Keratinocyte (primary cell): ENCODE data around the gene GOLGA6L7.
"Not testable (repeated sequence)": the region's sequence is repeated elsewhere in the genome, so short reads cannot be mapped to it uniquely, and the experiment has no call there.

Source experiments
- EZH2 ChIP-seq: IDR thresholded peaks from one replicate; pipeline ENCODE4 v1.6.1; 2012; ENCODE audit warnings: inconsistent platforms, mild to moderate bottlenecking, low read length, moderate library complexity
- TF ChIP-seq, protein P1 (sequence below), 3 experiments: IDR thresholded peaks in 1 of 3; conservative IDR thresholded peaks in 1 of 3; optimal IDR thresholded peaks in 1 of 3; 2 replicates in 2 of 3; 3 replicates in 1 of 3; pipeline versions ENCODE3 to v1.5.1; 2011; ENCODE audit warnings: low read length in 3 of 3, mild to moderate bottlenecking in 3 of 3, moderate library complexity in 2 of 3, control low read depth in 1 of 3, inconsistent platforms in 1 of 3; ENCODE audit not compliant: insufficient read depth in 2 of 3; ENCODE audit errors: extremely low read depth in 1 of 3

DNA sequence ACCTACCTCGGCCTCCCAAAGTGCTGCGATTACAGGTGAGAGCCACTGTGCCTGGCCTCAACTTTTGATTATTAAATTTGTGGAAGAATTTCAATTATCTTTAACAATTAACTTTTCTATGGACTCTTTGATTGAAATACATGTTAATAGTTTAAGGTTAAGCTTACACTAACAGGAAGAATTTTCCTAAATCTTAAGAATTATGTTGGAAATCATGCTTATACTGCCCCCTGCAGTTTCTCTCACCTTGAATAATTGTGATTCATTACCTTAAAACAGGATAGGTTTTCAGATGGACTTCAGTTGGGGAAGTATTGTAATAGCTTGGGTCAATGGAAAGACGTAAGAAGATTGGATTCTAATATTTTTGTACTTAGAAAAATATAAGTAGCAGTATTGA is 54.2 kb downstream of the GOLGA6L7 start:
- TF ChIP-seq, protein P1, sequence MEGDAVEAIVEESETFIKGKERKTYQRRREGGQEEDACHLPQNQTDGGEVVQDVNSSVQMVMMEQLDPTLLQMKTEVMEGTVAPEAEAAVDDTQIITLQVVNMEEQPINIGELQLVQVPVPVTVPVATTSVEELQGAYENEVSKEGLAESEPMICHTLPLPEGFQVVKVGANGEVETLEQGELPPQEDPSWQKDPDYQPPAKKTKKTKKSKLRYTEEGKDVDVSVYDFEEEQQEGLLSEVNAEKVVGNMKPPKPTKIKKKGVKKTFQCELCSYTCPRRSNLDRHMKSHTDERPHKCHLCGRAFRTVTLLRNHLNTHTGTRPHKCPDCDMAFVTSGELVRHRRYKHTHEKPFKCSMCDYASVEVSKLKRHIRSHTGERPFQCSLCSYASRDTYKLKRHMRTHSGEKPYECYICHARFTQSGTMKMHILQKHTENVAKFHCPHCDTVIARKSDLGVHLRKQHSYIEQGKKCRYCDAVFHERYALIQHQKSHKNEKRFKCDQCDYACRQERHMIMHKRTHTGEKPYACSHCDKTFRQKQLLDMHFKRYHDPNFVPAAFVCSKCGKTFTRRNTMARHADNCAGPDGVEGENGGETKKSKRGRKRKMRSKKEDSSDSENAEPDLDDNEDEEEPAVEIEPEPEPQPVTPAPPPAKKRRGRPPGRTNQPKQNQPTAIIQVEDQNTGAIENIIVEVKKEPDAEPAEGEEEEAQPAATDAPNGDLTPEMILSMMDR (optimal IDR thresholded peaks at IDR 0.05 in 1 of 3, IDR thresholded peaks at IDR 0.05 in 1 of 3, conservative IDR thresholded peaks at IDR 0.05 in 1 of 3; ENCODE audit: extremely low read depth in 1 of 3, insufficient read depth in 2 of 3, low read length in 3 of 3), result not testable (repeated sequence)
- not testable (repeated sequence) for TF ChIP-seq EZH2
